ENCODE data around the gene COL5A2.

The COL5A2 gene

GRCh38 chr2:189104934-189105333, 74.6 kb downstream of the COL5A2 start:
- in situ Hi-C loops (cut with MboI; ENCODE audit: low sequenced_read_pairs): no loop called here

- in situ Hi-C loops (cut with MboI; ENCODE audit: low sequenced_read_pairs): no loop called here
Measured at GRCh38 chr2:189102735-189103134, 76.8 kb downstream of the COL5A2 start.

DNA sequence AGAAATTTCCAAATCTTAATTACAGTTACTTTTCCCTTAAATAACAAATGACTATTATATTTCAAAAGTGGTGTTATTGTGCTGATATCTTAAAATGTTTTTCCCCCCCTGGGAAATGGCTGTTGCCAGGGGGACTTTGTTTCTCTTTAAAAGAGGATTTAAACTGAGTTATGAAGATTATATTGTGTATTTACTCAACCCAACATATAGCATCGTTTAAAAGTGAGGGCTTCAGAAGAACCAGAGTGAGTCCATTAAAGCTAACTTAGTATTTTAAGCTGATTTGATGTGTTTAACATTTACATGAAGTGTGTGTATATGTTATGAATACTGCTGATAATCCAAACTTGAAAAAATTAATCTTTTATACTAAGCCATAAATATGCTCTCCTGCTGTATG, 81.6 kb downstream of the COL5A2 start:
- in situ Hi-C loops (cut with MboI; ENCODE audit: low sequenced_read_pairs): no loop called here

DNA sequence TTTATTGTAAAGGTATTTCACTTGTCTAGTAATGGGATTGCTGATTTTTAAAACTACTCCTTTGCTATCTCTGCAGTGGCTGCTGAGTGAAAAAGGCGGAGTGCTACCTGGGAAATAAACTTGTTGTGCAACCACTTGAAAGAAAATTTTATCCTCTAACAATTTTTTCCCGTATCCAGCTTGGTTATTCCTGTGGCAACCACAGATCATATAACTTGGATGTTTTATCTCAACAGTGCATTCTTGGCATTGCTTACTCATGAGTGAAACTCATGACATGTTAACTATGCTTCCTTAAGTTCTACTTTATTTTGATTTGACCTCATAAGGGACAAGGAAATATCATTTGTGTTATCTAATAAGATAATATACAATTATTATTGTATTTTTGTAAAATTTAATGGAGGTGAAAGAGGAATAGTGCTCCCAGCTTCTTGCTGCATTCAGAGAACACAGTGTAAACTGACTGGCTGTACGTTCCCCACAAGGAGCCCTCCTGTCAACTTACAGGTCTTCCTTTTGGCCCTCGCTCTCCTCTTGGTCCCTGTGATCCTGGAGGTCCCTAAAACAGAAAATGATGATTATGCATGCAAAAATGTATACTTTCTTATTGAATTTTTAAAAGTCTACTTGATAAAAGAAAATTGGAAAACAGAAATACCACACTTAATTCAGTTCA, 82.7 kb downstream of the COL5A2 start:
- in situ Hi-C loops (cut with MboI; ENCODE audit: low sequenced_read_pairs): no loop called here

DNA sequence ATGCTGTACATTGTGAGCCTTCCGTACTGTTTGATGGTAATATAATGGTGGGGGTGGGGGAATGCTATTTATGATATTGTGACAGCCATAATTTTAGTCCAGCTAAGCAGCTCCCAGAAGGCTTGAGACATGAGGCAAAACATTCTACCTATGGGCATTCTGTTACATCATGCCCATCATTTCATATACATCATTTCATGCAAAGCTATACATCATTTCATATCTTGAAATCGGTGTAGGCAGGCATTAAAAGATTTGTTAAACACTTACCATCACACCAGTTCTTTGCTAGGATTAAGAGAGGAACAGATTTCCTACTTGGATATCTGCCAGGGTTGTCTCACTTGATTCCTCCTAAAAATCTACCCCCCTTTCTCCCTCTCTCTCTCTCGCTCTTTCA, 84.5 kb downstream of the COL5A2 start:
- in situ Hi-C loops (cut with MboI; ENCODE audit: low sequenced_read_pairs): no loop called here

GRCh38 chr2:189092936-189093335, 86.6 kb downstream of the COL5A2 start:
- in situ Hi-C loops (cut with MboI; ENCODE audit: low sequenced_read_pairs): no loop called here

DNA sequence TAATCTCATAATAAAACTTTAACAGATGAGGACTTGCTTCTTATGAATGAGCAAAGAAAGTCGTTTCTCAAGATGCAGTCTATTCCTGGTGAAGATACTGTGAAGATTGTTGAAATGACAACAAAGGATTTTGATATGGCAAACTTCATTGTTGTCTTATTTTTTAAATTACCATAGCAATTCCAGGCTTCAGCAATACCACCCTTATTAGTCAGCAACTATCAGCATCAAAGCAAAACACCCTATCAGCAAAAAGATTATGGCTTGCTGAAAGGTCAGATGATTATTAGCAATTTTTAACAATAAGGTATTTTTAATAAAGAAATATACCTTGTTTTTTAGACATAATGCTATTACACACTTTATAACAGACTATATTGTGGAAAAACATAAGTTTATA, 88.3 kb downstream of the COL5A2 start:
- in situ Hi-C loops (cut with MboI; ENCODE audit: low sequenced_read_pairs): no loop called here

- in situ Hi-C loops (cut with MboI; ENCODE audit: low sequenced_read_pairs): no loop called here
Measured at GRCh38 chr2:189088591-189089205, 90.9 kb downstream of the COL5A2 start.

DNA sequence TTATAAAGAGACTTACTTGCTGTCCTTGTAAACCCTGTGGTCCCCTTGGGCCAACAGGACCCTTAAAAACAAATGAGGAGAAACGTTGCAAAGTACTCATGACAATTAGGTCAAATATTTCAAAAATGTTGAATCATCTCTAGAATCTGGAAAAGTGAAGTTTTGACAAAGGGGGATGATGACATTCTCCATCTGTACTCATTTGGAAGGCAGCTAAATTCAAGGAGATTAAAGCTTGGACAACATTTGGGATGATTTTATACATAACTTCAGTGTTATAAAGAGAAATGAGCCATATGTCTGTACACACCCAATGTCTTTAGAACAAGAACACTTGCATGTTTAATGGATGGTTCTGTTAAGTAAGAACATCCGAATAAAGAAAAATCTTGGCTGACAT, 92.9 kb downstream of the COL5A2 start:
- in situ Hi-C loops (cut with MboI; ENCODE audit: low sequenced_read_pairs): no loop called here

- in situ Hi-C loops (cut with MboI; ENCODE audit: low sequenced_read_pairs): no loop called here
Measured at GRCh38 chr2:189086250-189086649, 93.3 kb downstream of the COL5A2 start.

DNA sequence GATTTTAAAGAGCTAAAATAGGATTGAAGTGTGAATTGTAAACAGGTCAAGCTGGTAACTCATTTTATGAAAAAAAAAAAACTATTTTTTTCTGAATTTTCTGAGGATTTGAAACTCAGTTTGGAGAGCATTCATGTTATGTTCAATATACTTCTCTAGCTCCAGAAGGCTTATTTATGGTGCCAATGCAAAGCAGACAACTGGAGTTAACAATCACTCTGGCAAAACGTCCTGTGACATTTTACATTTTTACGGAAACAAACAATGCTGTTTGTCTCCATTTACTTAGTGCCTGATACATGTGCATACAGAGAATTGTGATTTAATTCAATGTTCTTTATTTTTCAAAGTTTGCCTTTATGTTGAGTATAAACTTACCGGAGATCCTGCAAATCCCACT, 96.0 kb downstream of the COL5A2 start:
- in situ Hi-C loops (cut with MboI; ENCODE audit: low sequenced_read_pairs): no loop called here

DNA sequence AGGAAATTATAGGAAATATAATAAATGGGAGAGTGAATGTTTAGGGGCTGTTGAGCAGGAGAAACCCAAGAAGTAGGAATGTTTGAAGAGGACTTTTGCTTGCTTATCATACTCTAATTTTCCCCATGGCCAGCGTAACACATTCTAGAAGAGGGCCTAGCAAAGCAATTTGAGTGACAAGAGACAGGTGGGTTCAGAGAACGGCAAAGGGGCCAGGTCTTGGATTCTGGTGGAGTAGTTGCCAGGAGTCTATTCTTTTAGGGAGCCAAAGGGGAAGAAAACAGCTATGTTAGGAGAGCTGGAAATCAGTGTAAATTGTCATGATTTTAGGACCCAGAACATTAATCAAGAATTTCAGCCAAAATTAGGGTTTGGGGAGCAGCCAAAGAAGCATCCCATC, 96.5 kb downstream of the COL5A2 start:
- in situ Hi-C loops (cut with MboI; ENCODE audit: low sequenced_read_pairs): no loop called here

GRCh38 chr2:189082376-189082975, 97.1 kb downstream of the COL5A2 start:
- in situ Hi-C loops (cut with MboI; ENCODE audit: low sequenced_read_pairs): no loop called here

DNA sequence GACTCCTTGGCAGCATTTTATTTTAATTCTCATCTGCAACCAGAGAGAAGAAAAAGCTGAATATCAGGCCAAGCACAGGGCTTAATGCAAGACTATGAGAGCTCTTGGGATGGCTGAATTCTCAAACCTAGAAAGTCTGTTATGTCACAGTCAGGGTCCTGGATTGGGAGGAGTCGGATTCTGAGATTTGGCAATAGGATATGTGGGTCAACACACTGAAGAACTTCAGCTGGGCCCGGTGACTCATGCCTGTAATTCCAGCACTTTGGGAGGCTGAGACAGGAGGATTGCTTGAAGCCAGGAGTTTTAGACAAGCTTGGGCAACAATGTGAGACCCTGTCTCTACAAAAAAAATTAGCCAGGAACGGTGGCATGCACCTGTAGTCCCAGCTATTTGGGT, 103.0 kb downstream of the COL5A2 start:
- in situ Hi-C loops (cut with MboI; ENCODE audit: low sequenced_read_pairs): no loop called here

DNA sequence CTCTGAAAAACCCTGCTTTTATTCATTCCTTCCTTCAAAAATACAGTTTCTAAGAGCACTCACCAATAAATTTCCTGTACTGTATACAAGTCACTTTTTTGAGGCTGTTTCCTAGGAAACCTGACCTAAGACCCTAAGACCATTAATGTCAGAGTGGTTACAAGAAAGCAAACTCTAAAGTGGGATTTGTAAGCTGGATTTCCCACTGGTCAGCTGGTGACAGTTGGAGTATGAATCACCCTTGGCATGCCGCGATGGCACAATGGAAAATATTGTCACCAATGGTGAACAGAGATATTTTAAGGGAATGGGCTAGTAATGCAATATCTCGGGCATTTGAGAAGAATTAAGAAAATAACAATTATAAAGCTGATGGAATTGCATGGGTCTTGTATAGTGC, 103.4 kb downstream of the COL5A2 start:
- in situ Hi-C loops (cut with MboI; ENCODE audit: low sequenced_read_pairs): no loop called here

DNA sequence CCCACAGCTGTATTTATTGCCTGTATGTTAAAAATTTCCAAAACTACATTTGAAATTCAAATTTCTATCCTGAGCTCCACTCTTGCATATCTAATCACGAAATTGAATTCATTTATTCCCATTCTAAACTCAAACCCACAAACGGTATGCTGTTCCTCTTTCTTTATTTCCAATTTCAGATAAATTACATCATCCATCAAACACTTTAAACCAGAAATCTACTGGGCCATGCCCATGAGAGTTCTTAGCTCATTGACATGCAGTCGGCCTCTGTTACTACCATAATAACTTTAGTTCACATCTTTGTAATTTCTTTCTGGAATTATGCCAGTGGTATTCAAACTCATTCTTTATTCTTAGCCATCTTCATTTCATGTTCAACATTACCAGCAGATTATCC, 105.1 kb downstream of the COL5A2 start:
- in situ Hi-C loops (cut with MboI; ENCODE audit: low sequenced_read_pairs): no loop called here

GRCh38 chr2:189072036-189072435, 107.5 kb downstream of the COL5A2 start:
- in situ Hi-C loops (cut with MboI; ENCODE audit: low sequenced_read_pairs): no loop called here

DNA sequence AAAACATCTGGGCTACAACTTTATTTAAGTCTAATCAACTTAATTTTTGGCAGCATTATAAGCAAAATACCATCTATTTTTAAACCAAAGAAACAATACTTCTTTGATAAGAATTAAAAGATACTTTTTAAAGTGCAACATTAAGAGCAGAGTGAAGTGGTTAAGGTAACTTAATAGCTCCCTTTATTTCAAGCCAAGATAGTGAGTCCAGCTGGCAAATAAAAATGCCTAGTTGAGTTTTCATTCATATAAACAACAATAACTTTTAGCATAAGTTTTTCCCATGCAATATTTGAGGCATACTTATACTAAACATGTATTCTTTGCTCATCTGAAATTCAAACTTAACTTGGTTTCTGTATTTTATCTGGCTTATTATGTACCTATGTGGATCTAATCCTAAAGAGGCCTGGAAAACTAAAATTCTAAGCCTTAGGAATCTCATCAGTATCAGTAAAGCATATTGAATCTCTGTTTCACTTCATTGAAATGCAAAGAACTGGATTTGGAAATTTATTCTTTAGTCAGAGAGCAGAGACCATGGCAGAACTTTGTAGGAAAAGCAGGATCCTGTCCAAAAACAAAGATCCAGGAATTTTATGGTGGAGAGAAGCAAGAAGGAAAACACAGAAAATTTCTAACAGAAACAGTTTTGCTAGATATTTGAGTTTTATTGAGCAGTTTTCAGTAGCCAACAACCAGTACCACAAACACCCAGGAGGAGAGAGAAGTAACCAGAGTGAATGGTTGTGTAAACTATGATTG, 109.5 kb downstream of the COL5A2 start:
- in situ Hi-C loops (cut with MboI; ENCODE audit: low sequenced_read_pairs): no loop called here

GRCh38 chr2:189066037-189066436, 113.5 kb downstream of the COL5A2 start:
- in situ Hi-C loops (cut with MboI; ENCODE audit: low sequenced_read_pairs): no loop called here

DNA sequence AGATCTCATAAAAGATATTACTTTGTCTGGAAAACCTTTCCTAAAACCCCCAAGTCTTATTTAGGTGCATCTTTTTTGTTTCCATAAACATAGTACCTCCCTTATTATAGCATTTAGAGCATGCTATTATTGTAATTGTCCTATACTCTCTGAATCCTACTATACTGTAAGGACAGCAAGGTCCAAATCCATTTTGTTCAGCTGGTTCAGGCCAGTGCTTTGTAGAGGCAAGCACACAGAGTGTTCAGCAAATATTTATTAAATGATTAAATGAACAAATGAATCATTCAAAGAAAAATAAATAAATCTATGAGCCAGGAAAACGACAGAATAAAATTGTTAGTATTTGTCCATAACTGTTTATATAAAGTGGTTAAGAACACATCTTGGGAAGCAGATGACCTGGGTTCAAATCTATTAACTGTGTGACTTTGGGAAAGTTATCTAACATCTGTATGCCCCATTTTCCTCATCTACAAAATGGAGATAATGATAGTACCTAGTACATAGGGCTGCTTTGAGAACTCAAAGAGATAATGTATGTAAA, 119.4 kb downstream of the COL5A2 start:
- in situ Hi-C loops (cut with MboI; ENCODE audit: low sequenced_read_pairs): no loop called here

DNA sequence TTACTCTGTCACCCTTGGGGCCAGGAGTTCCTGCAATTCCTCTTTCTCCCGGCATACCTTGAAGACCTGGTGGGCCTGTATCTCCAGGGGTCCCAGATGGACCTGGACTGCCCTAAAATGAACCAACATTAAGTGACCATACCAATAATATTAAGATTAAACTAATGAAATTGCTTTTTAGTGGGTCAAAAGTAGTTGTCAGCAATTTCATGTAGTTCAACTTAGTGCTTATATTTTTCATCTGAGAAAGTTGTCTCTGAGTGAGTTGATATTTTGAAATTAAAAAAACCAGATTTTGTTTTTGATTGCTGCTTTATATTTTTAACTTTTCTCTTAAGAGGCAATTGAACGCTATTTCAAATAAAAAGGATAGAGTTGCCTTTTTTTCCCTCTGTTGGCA, 122.2 kb downstream of the COL5A2 start:
- in situ Hi-C loops (cut with MboI; ENCODE audit: low sequenced_read_pairs): no loop called here
